Mesodermal cell (in vitro differentiated cells): ENCODE results near the gene SKA1.
"Not testable (repeated sequence)": the region's sequence is repeated elsewhere in the genome, so short reads cannot be mapped to it uniquely, and the experiment has no call there.

Source experiments
- H3K27ac ChIP-seq: 2 replicates; pipeline ENCODE4 v1.7.0; 2013; ENCODE audit warnings: mild to moderate bottlenecking, low read depth, low read length, moderate library complexity; ENCODE audit not compliant: severe bottlenecking
- H3K36me3 ChIP-seq: 2 replicates; pipeline ENCODE4 v1.7.1; 2013; ENCODE audit warnings: mild to moderate bottlenecking, low read length, moderate library complexity; ENCODE audit not compliant: control insufficient read depth, insufficient read depth
- H3K4me1 ChIP-seq: one replicate; pipeline ENCODE4 v1.7.1; 2013; ENCODE audit warnings: mild to moderate bottlenecking, low read length; ENCODE audit not compliant: insufficient read depth, control insufficient read depth, poor library complexity, severe bottlenecking
- H3K4me3 ChIP-seq: 2 replicates; pipeline ENCODE4 v1.7.0; 2013; ENCODE audit warnings: low read length, control low read depth, mild to moderate bottlenecking; ENCODE audit not compliant: insufficient read depth, poor library complexity, severe bottlenecking; ENCODE audit errors: extremely low read depth
- H3K9me3 ChIP-seq: 2 replicates; pipeline ENCODE4 v1.7.1; 2013; ENCODE audit warnings: mild to moderate bottlenecking, low read length, moderate library complexity; ENCODE audit not compliant: control insufficient read depth
- WGBS, 2 experiments: methylation state at CpG; one replicate each; pipeline ENCODE4 v1.1.5; 2013; ENCODE audit warnings: missing lambda C conversion rate in 2 of 2; ENCODE audit not compliant: insufficient coverage in 2 of 2; 5-methylcytosine and 5-hydroxymethylcytosine counted together

The SKA1 gene

GRCh38 chr18:50428531-50429206, 53.8 kb downstream of the SKA1 start:
- H3K27ac ChIP-seq, result no peak overlapping the region
- H3K4me1 ChIP-seq, result no peaks in the 10 kb centered on the region
- no peaks in the 10 kb centered on the region for H3K9me3 ChIP-seq
- WGBS, 2 experiments, result 75% methylated on average over 2 of the region's 3 CpGs; no CpG with 5 or more reads in 1 of the 2 experiments
- no peak overlapping the region for H3K4me3 ChIP-seq
- H3K36me3 ChIP-seq, result no peaks in the 10 kb centered on the region

DNA sequence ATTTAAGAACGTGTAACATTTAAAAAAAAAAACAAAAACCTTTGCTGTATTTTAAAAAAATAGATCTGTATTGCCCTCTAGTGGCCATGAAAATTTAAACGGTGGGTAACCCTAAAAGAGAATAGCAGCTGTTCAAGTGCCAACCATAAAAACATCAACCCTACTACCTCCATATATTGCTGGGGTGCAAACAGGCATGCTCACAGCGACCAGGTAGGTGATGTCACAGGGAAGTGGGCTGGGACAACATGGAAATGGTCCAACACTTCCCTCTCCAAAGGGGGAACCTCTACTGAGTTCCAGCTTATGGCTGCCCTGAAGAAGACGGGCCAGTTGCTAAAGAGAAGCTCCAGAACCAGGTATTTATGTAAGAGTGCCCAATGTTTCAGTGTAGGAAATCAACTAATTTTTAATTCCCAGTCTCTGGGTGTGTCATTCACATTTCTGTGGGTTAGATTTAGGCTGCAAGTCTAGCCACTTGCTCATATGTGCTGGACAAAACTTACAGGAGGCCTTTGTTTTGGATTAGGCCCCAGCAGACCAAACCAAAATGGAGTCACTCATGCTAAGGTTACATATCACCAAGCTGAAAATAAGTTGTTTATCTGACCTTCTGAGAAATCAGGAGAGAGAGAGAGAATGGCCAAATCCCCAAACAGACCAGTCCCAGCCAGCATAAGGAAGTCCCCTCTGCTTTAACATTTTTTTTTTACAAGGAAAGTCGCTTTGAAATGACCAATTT, 54.5 kb downstream of the SKA1 start:
- H3K4me3 ChIP-seq, result no peak overlapping the region
- no peaks in the 10 kb centered on the region for H3K9me3 ChIP-seq
- WGBS, 2 experiments, result 0 to 33% methylated on average over 1 to 3 of the region's 5 CpGs
- H3K36me3 ChIP-seq, result no peaks in the 10 kb centered on the region
- no peaks in the 10 kb centered on the region for H3K4me1 ChIP-seq
- no peak overlapping the region for H3K27ac ChIP-seq

GRCh38 chr18:50432915-50433314, 58.1 kb downstream of the SKA1 start:
- no peaks in the 10 kb centered on the region for H3K36me3 ChIP-seq
- H3K4me3 ChIP-seq, result no peak overlapping the region
- H3K27ac ChIP-seq, result no peak overlapping the region
- H3K4me1 ChIP-seq, result no peaks in the 10 kb centered on the region
- WGBS, 2 experiments, result 86% methylated on average over 1 of the region's 3 CpGs; no CpG with 5 or more reads in 1 of the 2 experiments
- no peaks in the 10 kb centered on the region for H3K9me3 ChIP-seq

GRCh38 chr18:50436742-50437141, 61.9 kb downstream of the SKA1 start:
- no CpG with 5 or more reads among the region's 1 CpG for WGBS, 2 experiments

DNA sequence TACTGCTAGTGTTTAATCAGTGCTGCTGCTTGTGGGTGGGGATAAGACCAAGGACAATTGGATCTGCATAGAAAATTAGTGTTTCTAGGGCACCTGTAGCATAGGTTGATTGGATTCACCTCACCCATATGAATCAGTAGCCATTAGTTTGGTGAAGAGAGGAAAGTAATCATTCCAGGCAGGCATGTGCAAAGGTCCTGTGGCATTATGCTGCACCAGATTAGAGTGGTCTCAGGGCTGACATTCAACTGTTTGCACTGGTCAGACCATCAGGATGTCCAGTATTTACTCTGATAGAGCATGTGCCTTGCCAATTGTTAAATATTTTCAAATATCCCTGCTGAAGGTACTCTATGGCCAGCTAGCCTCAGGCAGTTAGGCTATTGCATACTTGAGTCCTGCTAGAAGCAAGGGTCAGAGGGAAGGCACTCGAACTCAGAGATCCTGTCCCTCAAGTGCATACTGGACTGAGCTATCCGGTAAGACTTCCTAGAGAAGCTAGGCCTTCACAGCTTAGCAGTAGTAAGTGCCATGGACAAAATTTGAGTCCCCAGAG, 64.7 kb downstream of the SKA1 start:
- no peak overlapping the region for H3K4me3 ChIP-seq
- no peaks in the 10 kb centered on the region for H3K4me1 ChIP-seq
- peaks cover 6% of the 10 kb centered on the region for H3K9me3 ChIP-seq
- no peaks in the 10 kb centered on the region for H3K36me3 ChIP-seq
- 86 to 88% methylated on average over 2 of the region's 2 CpGs for WGBS, 2 experiments
- no peak overlapping the region for H3K27ac ChIP-seq

More at GRCh38 chr18:50436742-50437141, 61.9 kb downstream of the SKA1 start:
- H3K4me1 ChIP-seq, H3K36me3 ChIP-seq, H3K27ac ChIP-seq, H3K4me3 ChIP-seq, H3K9me3 ChIP-seq: not testable (repeated sequence)

DNA sequence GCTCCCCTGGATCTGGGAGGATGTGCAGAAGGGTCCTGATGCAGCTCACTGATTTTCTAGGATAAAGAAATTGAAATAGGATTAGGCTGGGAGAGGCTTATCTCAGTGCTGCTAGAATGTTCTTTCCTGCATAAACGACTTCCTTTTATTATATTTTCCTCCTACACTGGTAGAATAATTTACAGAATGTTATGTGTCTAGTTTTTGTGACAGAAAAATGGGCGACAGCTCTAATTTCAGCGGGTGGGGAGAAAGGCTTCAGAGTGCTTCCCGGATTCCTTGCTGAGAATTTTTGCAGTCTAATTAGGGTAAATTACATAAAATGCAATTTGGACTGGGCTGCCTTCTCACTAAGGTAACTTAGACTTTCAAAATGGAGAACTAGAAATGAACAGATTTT, 66.2 kb downstream of the SKA1 start:
- Histone ChIP-seq H3K27ac (no peak overlapping the region), H3K4me1 (no peaks in the 10 kb centered on the region), H3K36me3 (no peaks in the 10 kb centered on the region), H3K9me3 (peaks cover 10% of the 10 kb centered on the region), H3K4me3 (no peak overlapping the region)
- 70 to 80% methylated on average over 2 of the region's 4 CpGs for WGBS, 2 experiments

GRCh38 chr18:50441501-50441900, 66.7 kb downstream of the SKA1 start:
- H3K27ac ChIP-seq, result no peak overlapping the region
- H3K9me3 ChIP-seq, result peaks cover 10% of the 10 kb centered on the region
- WGBS, 2 experiments, result 17 to 30% methylated on average over 1 of the region's 1 CpG
- H3K36me3 ChIP-seq, result no peaks in the 10 kb centered on the region
- no peaks in the 10 kb centered on the region for H3K4me1 ChIP-seq
- H3K4me3 ChIP-seq, result no peak overlapping the region
